ENCODE data around the gene KCNT2.
"Not testable (repeated sequence)": the region's sequence is repeated elsewhere in the genome, so short reads cannot be mapped to it uniquely, and the experiment has no call there.

DNA sequence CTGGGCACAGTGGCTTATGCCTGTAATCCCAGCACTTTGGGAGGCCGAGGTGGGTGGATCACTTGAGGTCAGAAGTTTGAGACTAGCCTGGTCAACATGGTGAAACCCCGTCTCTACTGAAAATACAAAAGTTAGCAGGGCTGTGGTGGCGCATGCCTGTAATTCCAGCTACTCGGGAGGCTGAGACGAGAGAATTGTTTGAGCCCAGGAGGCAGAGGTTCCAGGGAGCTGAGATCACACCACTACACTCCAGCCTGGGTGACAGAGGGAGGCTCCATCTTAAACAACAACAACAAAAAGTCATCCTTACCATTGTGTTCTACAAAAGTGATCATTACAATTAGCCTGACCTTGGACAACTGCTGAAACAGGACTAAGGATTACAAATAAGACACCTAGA, 31.1 kb upstream of the KCNT2 start:
- not testable (repeated sequence) for TF ChIP-seq CTCF (IDR thresholded peaks at IDR 0.05 in 4 of 5, conservative IDR thresholded peaks at IDR 0.05 in 1 of 5); POLR2A (IDR thresholded peaks at IDR 0.05)

Measured in gastrocnemius medialis (tissue), 4 donors.